ENCODE measurements around the gene AAR2.

AAR2 gene

GRCh38 chr20:36216314-36217025, 19.8 kb upstream of the AAR2 start:
- H3K4me3 ChIP-seq (ENCODE audit: low read depth, low read length), result no peak overlapping the region
- no peak for DNase-seq (ENCODE audit: low read depth)

DNA sequence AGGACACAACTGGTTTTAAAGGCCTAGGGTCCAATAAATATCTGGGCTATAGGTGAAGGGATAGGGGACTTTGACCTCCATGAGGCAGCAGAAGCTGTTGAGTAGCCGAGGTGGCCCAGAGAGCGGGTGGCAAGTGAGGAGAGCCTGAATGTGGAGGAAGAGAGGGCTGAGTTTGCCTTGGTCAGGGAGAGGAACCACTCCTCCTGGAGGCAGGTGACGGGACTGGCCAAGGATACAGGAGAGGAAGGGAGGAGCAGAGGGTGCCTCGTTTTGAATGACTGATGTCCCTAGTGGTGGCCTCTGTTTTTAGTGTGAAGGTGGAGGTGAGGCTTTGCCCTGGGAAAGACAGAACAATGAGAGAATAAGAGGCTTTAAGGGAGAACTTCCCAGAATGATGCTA, 19.1 kb upstream of the AAR2 start:
- no peak overlapping the region for H3K4me3 ChIP-seq (ENCODE audit: low read depth, low read length)
- no peak for DNase-seq (ENCODE audit: low read depth)

DNA sequence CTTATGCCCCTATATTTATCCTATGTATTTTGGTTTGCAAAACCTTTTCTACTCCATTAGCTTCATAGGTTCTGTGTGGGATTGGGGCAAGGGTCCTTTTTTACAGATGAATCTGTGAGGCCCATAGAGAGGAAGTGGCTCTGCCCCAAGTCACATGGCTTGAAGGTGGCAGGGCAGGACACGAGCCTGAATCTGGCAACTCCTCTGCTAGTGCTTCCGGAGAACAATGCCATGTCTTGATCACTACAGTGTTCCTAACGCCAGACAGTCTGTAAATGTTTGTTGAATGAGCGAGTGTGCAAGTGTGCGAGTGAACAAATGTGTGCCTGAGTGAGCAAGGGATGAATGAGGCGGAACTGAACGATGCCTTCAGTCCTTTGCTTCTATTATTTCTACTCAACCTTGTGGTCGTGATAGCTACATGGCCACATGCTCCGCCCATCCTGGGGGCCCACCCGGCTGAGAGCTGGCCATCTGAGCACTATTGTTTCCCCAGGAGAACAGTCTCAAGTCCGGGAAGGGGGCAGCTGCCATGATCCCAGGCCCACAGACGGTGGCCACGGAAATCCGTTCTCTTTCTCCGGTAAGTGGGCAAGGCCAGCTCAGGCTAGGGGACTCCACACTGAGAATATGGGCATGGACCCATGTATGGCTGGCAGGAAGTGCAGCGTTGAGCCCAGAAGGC, 17.8 kb upstream of the AAR2 start:
- no peak overlapping the region for H3K4me3 ChIP-seq (ENCODE audit: low read depth, low read length)
- DNase-seq (ENCODE audit: low read depth), result no peak

- H3K4me3 ChIP-seq (ENCODE audit: low read depth, low read length), result no peak overlapping the region
- DNase-seq (ENCODE audit: low read depth), result no peak
Measured at GRCh38 chr20:36219671-36220220, 16.5 kb upstream of the AAR2 start.

GRCh38 chr20:36225666-36226065, 10.6 kb upstream of the AAR2 start:
- H3K4me3 ChIP-seq (ENCODE audit: low read depth, low read length), result no peak overlapping the region
- no peak for DNase-seq (ENCODE audit: low read depth)

GRCh38 chr20:36228770-36229169, 7.5 kb upstream of the AAR2 start:
- H3K4me3 ChIP-seq (ENCODE audit: low read depth, low read length), result no peak overlapping the region
- no peak for DNase-seq (ENCODE audit: low read depth)

GRCh38 chr20:36230019-36230418, 6.3 kb upstream of the AAR2 start:
- H3K4me3 ChIP-seq (ENCODE audit: low read depth, low read length), result no peak overlapping the region
- no peak for DNase-seq (ENCODE audit: low read depth)

DNA sequence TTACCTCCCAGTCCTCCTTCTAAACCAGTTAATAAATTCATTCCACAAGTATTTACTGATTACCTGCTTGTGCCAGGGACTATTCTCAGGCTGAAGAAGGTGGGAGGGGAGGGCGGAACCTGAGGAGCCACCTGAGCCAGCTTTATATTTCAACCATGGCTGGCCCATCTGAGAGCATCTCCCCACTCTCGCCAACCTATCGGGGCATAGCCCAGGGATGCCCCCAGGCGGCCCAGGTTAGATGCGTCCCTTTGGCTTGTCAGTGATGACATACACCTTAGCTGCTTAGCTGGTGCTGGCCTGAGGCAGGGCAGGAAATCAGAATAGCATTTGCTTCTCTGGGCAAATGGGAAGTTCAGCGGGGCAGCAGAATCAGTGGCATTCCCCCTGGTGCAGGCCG, 4.9 kb upstream of the AAR2 start:
- no peak for DNase-seq (ENCODE audit: low read depth)
- H3K4me3 ChIP-seq (ENCODE audit: low read depth, low read length), result no peak overlapping the region

DNA sequence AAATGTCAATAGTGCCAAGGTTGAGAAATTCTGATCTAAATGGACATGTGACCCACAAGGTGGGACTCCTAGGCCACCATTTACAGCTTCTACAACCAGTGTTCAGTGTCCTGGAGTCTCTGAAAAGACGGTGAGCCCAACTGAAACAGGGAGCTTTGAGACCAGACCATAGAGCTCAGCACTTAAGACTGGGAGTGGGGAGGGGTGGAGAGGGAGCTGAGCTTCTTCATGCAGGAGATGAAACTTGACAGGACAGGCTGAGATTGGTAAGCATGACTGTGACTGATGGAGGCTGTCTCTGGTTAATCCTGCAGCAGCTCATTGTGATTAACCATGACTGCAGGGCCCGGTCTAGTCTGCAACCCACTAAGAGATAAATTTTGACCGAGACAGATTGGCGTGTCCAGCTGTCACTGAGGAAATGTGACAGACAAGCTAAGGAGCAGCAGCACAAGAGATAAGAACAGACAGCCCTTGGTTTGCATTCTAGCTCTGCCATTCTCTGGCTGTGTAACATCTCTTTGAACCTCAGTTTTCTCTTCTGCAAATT, 1.4 kb upstream of the AAR2 start:
- no peak overlapping the region for H3K4me3 ChIP-seq (ENCODE audit: low read depth, low read length)
- DNase-seq (ENCODE audit: low read depth), result no peak

DNA sequence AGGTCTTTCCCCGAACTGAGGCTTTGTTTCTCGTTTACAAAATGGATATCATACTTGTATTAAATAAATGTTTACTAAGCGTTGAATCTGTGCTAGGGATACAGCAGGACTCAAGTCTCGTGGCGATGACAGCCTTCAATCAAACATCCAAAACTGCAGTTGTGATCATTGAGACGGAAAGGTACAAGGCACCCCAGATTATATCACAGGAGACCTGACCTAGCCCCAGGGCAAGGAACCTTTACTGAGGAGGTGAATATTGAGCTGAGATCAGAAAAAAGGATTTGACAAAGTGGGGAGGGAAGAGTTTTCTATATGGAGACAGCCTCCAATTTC, 476 bp downstream of the AAR2 start:
- H3K4me3 ChIP-seq (ENCODE audit: low read depth, low read length), result peak overlapping the region; percentile 88
- DNase-seq (ENCODE audit: low read depth), result no peak

DNA sequence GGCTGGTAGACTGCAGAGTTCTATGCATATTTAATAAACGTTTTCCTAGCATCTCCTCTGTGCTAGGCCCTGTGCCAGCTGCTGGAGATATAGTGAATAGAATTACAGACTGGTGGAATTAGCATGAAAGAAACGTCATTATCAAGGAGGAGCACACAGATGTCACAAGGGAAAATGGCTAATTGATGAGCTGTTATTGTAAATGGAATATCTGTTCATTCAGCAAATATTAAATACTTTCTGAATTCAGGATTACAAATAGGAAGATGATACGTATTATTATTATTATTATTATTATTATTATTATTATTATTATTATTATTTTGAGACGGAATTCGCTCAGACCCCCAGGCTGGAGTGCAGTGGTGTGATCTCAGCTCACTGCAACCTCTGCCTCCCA, 1.2 kb downstream of the AAR2 start:
- peak overlapping the region; percentile 88 for H3K4me3 ChIP-seq (ENCODE audit: low read depth, low read length)
- no peak for DNase-seq (ENCODE audit: low read depth)

DNA sequence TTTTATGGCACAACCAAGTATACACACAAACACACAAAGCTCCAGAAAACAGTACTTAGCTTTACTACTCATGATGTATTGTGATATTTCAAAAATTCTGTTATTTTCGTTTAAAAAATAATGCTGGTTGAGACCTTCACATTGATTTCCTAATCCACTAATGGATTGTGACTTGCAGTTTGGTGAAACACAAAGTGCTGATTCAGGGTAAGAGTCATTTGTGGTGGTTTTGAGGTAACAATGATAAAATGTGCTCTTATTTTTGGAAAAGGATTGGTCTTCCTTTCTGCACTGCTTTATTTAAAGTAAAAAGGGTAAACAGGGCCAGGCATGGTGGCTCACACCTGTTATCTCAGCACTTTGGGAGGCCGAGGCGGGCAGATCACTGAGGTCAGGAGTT, 1.9 kb downstream of the AAR2 start:
- no peak overlapping the region for H3K4me3 ChIP-seq (ENCODE audit: low read depth, low read length)
- no peak for DNase-seq (ENCODE audit: low read depth)

DNA sequence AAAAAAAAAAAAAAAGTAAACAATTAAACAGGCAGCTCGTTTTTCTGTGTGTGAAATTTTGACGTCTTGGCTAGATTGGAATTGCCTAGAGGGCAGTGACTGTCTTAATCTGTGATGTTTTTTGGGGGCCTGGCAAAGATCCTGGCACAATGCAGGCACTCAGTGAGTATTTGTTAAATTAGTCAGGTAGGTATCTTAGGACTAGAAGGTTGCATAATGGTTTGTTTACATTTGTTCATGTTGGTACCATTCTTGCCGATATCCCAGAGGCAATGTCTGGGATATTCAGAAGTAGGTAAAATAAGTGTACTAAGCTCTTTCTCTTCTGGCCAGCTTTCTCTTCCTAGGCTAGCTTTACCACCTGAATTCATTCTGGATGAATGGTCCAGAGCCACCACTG, 2.5 kb downstream of the AAR2 start:
- no peak overlapping the region for H3K4me3 ChIP-seq (ENCODE audit: low read depth, low read length)
- no peak for DNase-seq (ENCODE audit: low read depth)

GRCh38 chr20:36240076-36240475, 3.8 kb downstream of the AAR2 start:
- no peak for DNase-seq (ENCODE audit: low read depth)
- no peak overlapping the region for H3K4me3 ChIP-seq (ENCODE audit: low read depth, low read length)

- no peak for DNase-seq (ENCODE audit: low read depth)
- H3K4me3 ChIP-seq (ENCODE audit: low read depth, low read length), result no peak overlapping the region
Measured at GRCh38 chr20:36241678-36242077, 5.4 kb downstream of the AAR2 start.

DNA sequence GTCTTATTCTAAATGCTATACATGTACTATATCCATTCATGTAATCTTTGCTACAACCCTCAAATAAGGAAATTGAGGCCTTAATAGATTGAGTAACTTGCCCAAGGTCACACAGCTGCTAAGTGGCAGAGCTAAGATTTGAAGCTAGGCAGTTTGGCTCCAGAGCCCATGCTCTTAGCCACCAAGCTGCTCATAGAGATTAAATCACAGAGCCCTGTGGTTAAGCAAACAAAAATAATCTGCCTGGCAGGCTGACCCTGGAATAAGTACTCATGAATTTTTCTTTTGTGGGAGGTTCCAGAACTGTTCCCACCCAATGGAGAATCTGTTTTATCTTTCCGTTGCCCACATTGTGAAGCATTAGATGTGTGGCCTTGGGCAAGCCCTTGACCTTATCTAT, 7.4 kb downstream of the AAR2 start:
- no peak for DNase-seq (ENCODE audit: low read depth)

GRCh38 chr20:36246401-36246800, 10.1 kb downstream of the AAR2 start:
- H3K4me3 ChIP-seq (ENCODE audit: low read depth, low read length), result no peak overlapping the region
- no peak for DNase-seq (ENCODE audit: low read depth)

More for the DNA sequence above, 7.4 kb downstream of the AAR2 start:
- H3K4me3 ChIP-seq (ENCODE audit: low read depth, low read length), result no peak overlapping the region

- H3K4me3 ChIP-seq (ENCODE audit: low read depth, low read length), result no peak overlapping the region
- no peak for DNase-seq (ENCODE audit: low read depth)
Measured at GRCh38 chr20:36248836-36249235, 12.6 kb downstream of the AAR2 start.

DNA sequence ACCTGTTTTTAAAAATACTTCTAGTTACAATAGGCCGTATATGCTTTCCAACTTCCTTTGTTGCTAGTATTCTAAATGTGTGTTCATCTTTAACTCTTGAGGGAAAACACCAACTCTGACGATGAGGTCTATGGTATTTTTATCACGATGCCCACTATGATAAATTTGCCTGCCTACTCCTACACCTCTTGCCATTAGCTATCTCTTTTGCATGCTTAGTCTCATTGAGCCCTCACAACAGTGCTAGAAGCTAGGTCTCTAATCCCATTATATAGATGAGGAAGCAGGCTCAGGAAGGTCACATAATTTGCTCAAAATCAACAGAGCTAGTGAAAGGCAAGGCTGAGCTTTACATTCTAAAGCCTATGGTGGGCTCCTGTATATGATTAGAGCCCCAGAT, 13.2 kb downstream of the AAR2 start:
- DNase-seq (ENCODE audit: low read depth), result no peak
- H3K4me3 ChIP-seq (ENCODE audit: low read depth, low read length), result no peak overlapping the region

DNA sequence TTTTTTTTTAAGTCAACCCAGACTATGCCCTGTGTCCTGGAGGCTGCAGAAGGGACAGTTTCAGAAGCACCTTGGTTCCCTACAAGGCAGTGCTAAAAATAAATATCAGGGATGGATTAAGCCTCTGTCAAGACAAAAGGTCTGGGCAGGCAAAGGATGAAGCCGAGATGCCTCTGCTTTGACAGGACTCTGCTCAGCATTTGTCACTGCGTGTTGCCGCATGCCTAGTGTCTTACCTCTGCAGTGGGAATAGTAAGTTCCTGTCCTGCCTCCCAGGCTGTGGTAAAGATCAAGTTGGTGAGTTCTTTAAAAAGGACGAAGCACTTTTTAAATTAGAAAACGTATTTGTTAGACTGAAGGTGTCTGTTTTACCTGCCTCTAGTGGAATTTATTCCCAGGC, 15.1 kb downstream of the AAR2 start:
- no peak overlapping the region for H3K4me3 ChIP-seq (ENCODE audit: low read depth, low read length)
- no peak for DNase-seq (ENCODE audit: low read depth)

DNA sequence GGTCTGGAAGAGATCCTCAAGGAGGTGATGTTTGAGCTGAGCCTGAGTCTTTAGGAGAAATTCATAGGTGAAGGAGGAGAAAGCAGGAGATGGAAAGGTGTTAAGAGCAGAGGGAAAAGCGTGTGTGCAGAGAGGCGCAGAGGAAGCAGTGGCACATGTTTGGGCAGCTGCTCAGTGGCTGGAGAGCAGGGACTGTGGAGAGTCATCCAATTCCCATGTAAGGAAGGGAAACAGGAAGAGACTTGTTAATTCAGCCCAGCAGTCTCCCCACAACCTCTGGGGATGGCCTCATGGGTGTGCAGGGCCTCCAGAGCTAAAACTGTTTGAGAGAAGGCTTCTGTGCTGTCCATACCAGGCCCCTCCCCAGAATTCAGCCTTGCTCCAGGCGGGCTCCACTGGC, 16.2 kb downstream of the AAR2 start:
- no peak overlapping the region for H3K4me3 ChIP-seq (ENCODE audit: low read depth, low read length)
- DNase-seq (ENCODE audit: low read depth), result no peak

Data from skeletal muscle cell (primary cell).